K562 (cell line): ENCODE results near the gene ZFYVE16. TPM values are rescaled to one million over a fixed set of nuclear protein-coding genes. Genes with fewer than 3 reads are reported as not detected.

Source experiments
- ATAC-seq: fragments of 200-7000 bp; cut with Tn5 transposase; 3 replicates; pipeline ENCODE4 v1.9.1; 2020; ENCODE audit warnings: moderate library complexity
- BruUV-seq: library from RNA; stranded (reverse); fragments of 400-500 nt; replicated peaks from 2 replicates; lab custom pipeline; 2021; lab: Mats Ljungman, UMichigan
- CTCF ChIA-PET: fragments of 300-600 bp; formaldehyde crosslinking; extraction: SDS; loops from one replicate; lab custom pipeline; 2021; ENCODE audit warnings: low intra/inter-chr PET ratio; lab: Yijun Ruan, JAX
- POLR2A ChIA-PET: fragments of 300-600, 350-650 bp; sonication (Branson Sonifier 250); formaldehyde crosslinking; extraction: SDS; loops from one replicate; lab custom pipeline; 2021; ENCODE audit warnings: antibody characterized with exemption, inconsistent platforms; lab: Yijun Ruan, JAX
- DNase-seq, 4 experiments: peaks; one replicate each; pipeline versions ENCODE4 v3.0.0 to v3.0.0-alpha.2; 2011 to 2018; ENCODE audit warnings: low spot score in 3 of 4, mixed read lengths in 3 of 4; ENCODE audit errors: extremely low read depth in 1 of 4
- FAIRE-seq: peaks from 2 replicates; lab custom pipeline; 2011; peaks lifted over from hg19 to GRCh38; lab: Jason Lieb, UNC
- H2AFZ ChIP-seq: 2 replicates; pipeline ENCODE4 v1.6.0; 2011; ENCODE audit warnings: low read depth, low read length, control low read depth, inconsistent platforms
- H3K27ac ChIP-seq: fragments of 200-600 bp; 3 replicates; pipeline ENCODE4 v1.8.0; 2011; ENCODE audit warnings: low read depth, mild to moderate bottlenecking, control low read depth, inconsistent platforms, low read length, moderate library complexity, mixed read lengths; ENCODE audit errors: extremely low read depth
- H3K27me3 ChIP-seq, 2 experiments: fragments of 300-600 bp in 1 of 2; 2 replicates in 1 of 2; 3 replicates in 1 of 2; pipeline versions ENCODE4 v1.6.0 to v1.8.0; 2011; ENCODE audit warnings: inconsistent platforms in 2 of 2, low read length in 2 of 2, mild to moderate bottlenecking in 1 of 2, mixed read lengths in 1 of 2, moderate library complexity in 1 of 2; ENCODE audit not compliant: control insufficient read depth in 2 of 2, insufficient read depth in 2 of 2
- H3K36me3 ChIP-seq: fragments of 300-600 bp; 3 replicates; pipeline ENCODE4 v1.8.0; 2011; ENCODE audit warnings: mild to moderate bottlenecking, low read length, inconsistent platforms; ENCODE audit not compliant: control insufficient read depth, insufficient read depth
- H3K4me1 ChIP-seq, 2 experiments: fragments of 200-600 bp in 1 of 2; replicated peaks in 1 of 2; 2 replicates in 1 of 2; 3 replicates in 1 of 2; pipeline versions ENCODE4 v1.5.1 to v1.8.0; 2011; ENCODE audit warnings: inconsistent platforms in 2 of 2, low read length in 2 of 2, mild to moderate bottlenecking in 1 of 2, mixed read lengths in 1 of 2, moderate library complexity in 1 of 2; ENCODE audit not compliant: control insufficient read depth in 2 of 2, insufficient read depth in 2 of 2
- H3K4me2 ChIP-seq: 2 replicates; pipeline ENCODE4 v1.6.1; 2011; ENCODE audit warnings: low read length, control low read depth, inconsistent platforms, mixed read lengths; ENCODE audit not compliant: insufficient read depth
- H3K4me3 ChIP-seq: fragments of 200-600 bp; sonication (generic), shearing (Covaris generic); 2 replicates; pipeline ENCODE4 v1.5.1; 2016; ENCODE audit warnings: control low read depth, inconsistent platforms
- H3K79me2 ChIP-seq: fragments of 200-600 bp; 3 replicates; pipeline ENCODE4 v1.8.0; 2011; ENCODE audit warnings: low read length, inconsistent platforms; ENCODE audit not compliant: control insufficient read depth, insufficient read depth
- H3K9ac ChIP-seq, 2 experiments: 2 replicates each; pipeline versions ENCODE4 v1.6.0 to v1.6.1; 2011; ENCODE audit warnings: low read depth in 2 of 2, low read length in 2 of 2, control low read depth in 1 of 2, inconsistent platforms in 1 of 2, mild to moderate bottlenecking in 1 of 2, mixed read lengths in 1 of 2; ENCODE audit not compliant: insufficient read depth in 1 of 2
- H3K9me1 ChIP-seq: one replicate; pipeline ENCODE4 v1.6.0; 2011; ENCODE audit warnings: inconsistent platforms, mild to moderate bottlenecking, low read length, moderate library complexity; ENCODE audit not compliant: control insufficient read depth, insufficient read depth
- H3K9me3 ChIP-seq: replicated peaks from 2 replicates; pipeline ENCODE4 v1.5.1; 2011; ENCODE audit warnings: low read depth, low read length, inconsistent platforms; ENCODE audit not compliant: control insufficient read depth, insufficient read depth
- H4K20me1 ChIP-seq: replicated peaks from 2 replicates; pipeline ENCODE4 v1.6.1; 2011; ENCODE audit warnings: low read length, inconsistent platforms, mixed read lengths; ENCODE audit not compliant: control insufficient read depth, insufficient read depth
- CEBPB ChIP-seq: fragments of 450-650 bp; IDR thresholded peaks from 2 replicates; pipeline ENCODE4 v1.6.1; 2016; ENCODE audit warnings: missing genetic modification characterization, missing compliant biosample characterization
- ETV5 ChIP-seq: sonication (generic); formaldehyde crosslinking; IDR thresholded peaks from 2 replicates; pipeline ENCODE4 v1.4.0; 2020; ENCODE audit warnings: low read depth, mild to moderate bottlenecking, missing genetic modification reagents
- SPI1 ChIP-seq: IDR thresholded peaks from 2 replicates; pipeline ENCODE4 v1.6.1; 2011; ENCODE audit warnings: low read depth, low read length, control low read depth, borderline replicate concordance
- TEAD1 ChIP-seq, 2 experiments: fragments of 450-650 bp in 1 of 2; sonication (generic) in 1 of 2; formaldehyde crosslinking; IDR thresholded peaks; 2 replicates each; pipeline versions ENCODE4 v1.4.0 to v1.8.0; 2020 to 2022; ENCODE audit warnings: mild to moderate bottlenecking in 2 of 2, missing genetic modification reagents in 1 of 2
- ZKSCAN1 ChIP-seq: fragments of 150-350 bp; IDR thresholded peaks from 2 replicates; pipeline ENCODE4 v1.6.1; 2016; ENCODE audit warnings: low read depth, low read length
- WGBS: fragments of 100-300 bp; shearing (Covaris generic); methylation state at CpG from one replicate; pipeline ENCODE4 v1.1.6; 2016; ENCODE audit warnings: low coverage, mixed read lengths; ENCODE audit not compliant: insufficient coverage; ENCODE audit errors: missing lambda C conversion rate; 5-methylcytosine and 5-hydroxymethylcytosine counted together
- in situ Hi-C: fragments of 300-500 bp; cut with MboI; formaldehyde crosslinking; loops from 4 replicates; pipeline ENCODE4 v1.15.0; 2018; ENCODE audit warnings: inconsistent platforms, mixed read lengths
- intact Hi-C: fragments of 100-400 bp; cut with micrococcal nuclease; formaldehyde crosslinking; loops from 2 replicates; pipeline ENCODE4 v1.14.2; 2022
- polyA plus RNA-seq, 8 experiments: library from polyadenylated mRNA; depleted of rRNA in 4 of 8; stranded (reverse) in 5 of 8; unstranded in 3 of 8; fragments of >200 nt; fragmentation: Nextera tagmentation in 2 of 8; fragmentation: Illumina TruSeq in 1 of 8; extraction: Ambion mirVana in 2 of 8; extraction: Trizol in 1 of 8; gene quantifications; 2 replicates each; pipeline versions ENCODE4 v1.2.1 to v1.2.3, GENCODE V29; 2011 to 2014; ENCODE audit warnings: inconsistent platforms in 1 of 8, missing spikeins in 1 of 8
- total RNA-seq, 7 experiments: library from RNA; depleted of rRNA in 6 of 7; stranded (reverse); fragments of >200 nt in 6 of 7; fragmentation: Illumina TruSeq in 2 of 7; extraction: Trizol in 2 of 7; gene quantifications; 2 replicates each; pipeline versions ENCODE4 v1.2.1 to v1.2.3, GENCODE V29; 2011 to 2021; ENCODE audit warnings: low replicate concordance in 1 of 7
- TF ChIP-seq, protein P1 (sequence below): sonication (generic); formaldehyde crosslinking; IDR thresholded peaks from 2 replicates; pipeline ENCODE4 v1.5.0; 2020; ENCODE audit warnings: missing genetic modification reagents
- TF ChIP-seq, protein P2 (sequence below), 2 experiments: fragments of 450-650 bp in 1 of 2; sonication (generic) in 1 of 2; formaldehyde crosslinking in 1 of 2; IDR thresholded peaks in 1 of 2; conservative IDR thresholded peaks in 1 of 2; 2 replicates each; pipeline versions ENCODE4 v1.6.1 to v1.8.1; 2016 to 2023; ENCODE audit warnings: mild to moderate bottlenecking in 2 of 2, moderate library complexity in 2 of 2, inconsistent platforms in 1 of 2, missing genetic modification reagents in 1 of 2

The ZFYVE16 gene
- total and polyA plus RNA-seq, 9 of the 15 experiments (the other 6 are each of a cell fraction or from before 2014, with no cell fraction given): 6.0 to 18.9 (median 12.5) TPM

DNA sequence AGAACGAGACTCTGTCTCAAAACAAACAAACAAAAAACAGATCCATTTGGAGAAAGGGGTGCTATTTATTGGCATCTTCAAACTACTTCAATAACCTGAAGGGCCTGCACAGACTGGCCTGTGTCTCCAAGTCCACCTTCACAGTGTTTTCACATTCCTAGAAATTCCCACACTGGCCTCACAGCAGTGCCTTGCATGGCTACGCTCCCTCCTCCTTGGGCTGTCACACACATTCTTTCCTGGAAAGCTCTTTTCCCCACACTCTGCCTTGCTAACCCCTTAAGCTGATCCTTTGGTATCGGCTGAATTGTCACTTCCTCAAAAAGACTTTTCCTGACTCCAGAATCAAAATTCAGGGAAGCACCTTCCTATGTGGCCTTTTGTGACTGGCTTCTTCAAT lies 99.8 kb downstream of the ZFYVE16 start:
- no peak for FAIRE-seq
- no peaks in the 10 kb centered on the region for H3K9me1 ChIP-seq
- TF ChIP-seq ETV5 (CRISPR knock-in tag) (no peak), SPI1 (peak; percentile 52; the same call in 1 of the 2 replicates), ZKSCAN1 (no peak)
- no peak overlapping the region for H3K9ac ChIP-seq
- intact Hi-C loops: no loop called here
- no peaks in the 10 kb centered on the region for H4K20me1 ChIP-seq
- POLR2A ChIA-PET: interaction anchor here (0.8 kb wide), 1 partner anchor 65 kb away, joined by 5 read pairs; no protein-coding TSS in a partner anchor
- H3K27me3 ChIP-seq: peaks cover 5 to 11% of the 10 kb centered on the region in 2 experiments; a peak in 3 of 5 replicates
- 3% methylated on average over 3 of the region's 3 CpGs for WGBS
- in situ Hi-C loops: no loop called here
- no peak overlapping the region for H3K4me3 ChIP-seq
- no peaks in the 10 kb centered on the region for H3K9me3 ChIP-seq
- CTCF ChIA-PET: no interaction called here
- H3K4me1 ChIP-seq: no peaks in the 10 kb centered on the region
- H2AFZ ChIP-seq: no peak overlapping the region
- H3K4me2 ChIP-seq: no peak overlapping the region
- H3K27ac ChIP-seq: no peak overlapping the region
- no peak for DNase-seq
- ATAC-seq: no peak
- no peaks in the 10 kb centered on the region for H3K79me2 ChIP-seq
- BruUV-seq: no TSS peak
- H3K36me3 ChIP-seq: no peaks in the 10 kb centered on the region

DNA sequence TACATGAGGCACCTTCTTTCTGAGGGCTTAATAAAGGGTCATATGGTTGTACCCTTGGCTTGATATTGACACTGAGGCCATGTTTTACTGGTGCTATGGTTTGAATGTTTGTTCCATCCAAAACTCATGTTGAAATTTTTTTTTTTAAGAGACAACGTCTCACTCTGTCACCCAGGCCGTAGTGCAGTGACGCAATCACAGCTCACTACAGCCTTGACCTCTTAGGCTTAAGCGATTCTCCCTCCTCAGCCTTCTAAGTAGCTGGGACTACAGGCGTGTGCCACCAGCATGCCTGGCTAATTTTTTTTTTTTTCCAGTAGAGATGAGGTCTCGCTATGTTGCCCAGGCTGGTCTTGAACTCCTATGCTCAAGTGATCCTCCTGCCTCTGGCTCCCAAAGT lies 101.0 kb downstream of the ZFYVE16 start:
- no peaks in the 10 kb centered on the region for H3K9me1 ChIP-seq
- intact Hi-C loops: no loop called here
- no peak for FAIRE-seq
- POLR2A ChIA-PET: no interaction called here
- no peak overlapping the region for H3K4me3 ChIP-seq
- TF ChIP-seq, protein P1, sequence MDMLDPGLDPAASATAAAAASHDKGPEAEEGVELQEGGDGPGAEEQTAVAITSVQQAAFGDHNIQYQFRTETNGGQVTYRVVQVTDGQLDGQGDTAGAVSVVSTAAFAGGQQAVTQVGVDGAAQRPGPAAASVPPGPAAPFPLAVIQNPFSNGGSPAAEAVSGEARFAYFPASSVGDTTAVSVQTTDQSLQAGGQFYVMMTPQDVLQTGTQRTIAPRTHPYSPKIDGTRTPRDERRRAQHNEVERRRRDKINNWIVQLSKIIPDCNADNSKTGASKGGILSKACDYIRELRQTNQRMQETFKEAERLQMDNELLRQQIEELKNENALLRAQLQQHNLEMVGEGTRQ (CRISPR knock-in tag): no peak
- TF ChIP-seq TEAD1 (CRISPR knock-in tag; IDR thresholded peaks at IDR 0.05) (no peak), CEBPB (peak; percentile 66)
- TF ChIP-seq, protein P2, sequence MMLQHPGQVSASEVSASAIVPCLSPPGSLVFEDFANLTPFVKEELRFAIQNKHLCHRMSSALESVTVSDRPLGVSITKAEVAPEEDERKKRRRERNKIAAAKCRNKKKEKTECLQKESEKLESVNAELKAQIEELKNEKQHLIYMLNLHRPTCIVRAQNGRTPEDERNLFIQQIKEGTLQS (IDR thresholded peaks at IDR 0.05): peak; percentile 33; the same call in 1 of the 2 replicates
- TF ChIP-seq, protein P2 (CRISPR knock-in tag; conservative IDR thresholded peaks at IDR 0.05): no peak
- no peaks in the 10 kb centered on the region for H3K4me1 ChIP-seq
- no peak for DNase-seq
- H3K9me3 ChIP-seq: no peaks in the 10 kb centered on the region
- H3K36me3 ChIP-seq: no peaks in the 10 kb centered on the region
- H3K27ac ChIP-seq: no peak overlapping the region
- H3K4me2 ChIP-seq: no peak overlapping the region
- CTCF ChIA-PET: no interaction called here
- H3K27me3 ChIP-seq: peaks cover 7 to 8% of the 10 kb centered on the region in 2 experiments; a peak in 3 of 5 replicates
- no peak overlapping the region for H3K9ac ChIP-seq
- no peak overlapping the region for H2AFZ ChIP-seq
- in situ Hi-C loops: no loop called here
- no peaks in the 10 kb centered on the region for H4K20me1 ChIP-seq
- no peaks in the 10 kb centered on the region for H3K79me2 ChIP-seq
- 13% methylated on average over 6 of the region's 6 CpGs for WGBS
- BruUV-seq: no TSS peak
- ATAC-seq: no peak
